A549 (cell line): ENCODE data around the gene MXD4.

Experiments used
- CHD2 ChIP-seq: fragments of 150-350 bp; IDR thresholded peaks from 2 replicates; pipeline ENCODE4 v1.6.1; 2014; ENCODE audit warnings: low read length; ENCODE audit not compliant: partially characterized antibody
- CTCF ChIP-seq: fragments of >200 bp; sonication (Bioruptor Twin); formaldehyde crosslinking; IDR thresholded peaks from 3 replicates; pipeline ENCODE4 v1.5.1; 2016
- EP300 ChIP-seq, 2 experiments: fragments of >200 bp; sonication (Bioruptor Twin); formaldehyde crosslinking; IDR thresholded peaks; 2 replicates in 1 of 2; 3 replicates in 1 of 2; pipeline ENCODE4 v1.6.1; 2016 to 2017
- FOSL2 ChIP-seq, 2 experiments: fragments of 450-650 bp in 1 of 2; fragments of >200 bp in 1 of 2; sonication (Bioruptor Twin) in 1 of 2; formaldehyde crosslinking; IDR thresholded peaks; 2 replicates each; pipeline versions ENCODE4 v1.5.0 to v1.6.1; 2016 to 2020; ENCODE audit warnings: mild to moderate bottlenecking in 1 of 2, moderate library complexity in 1 of 2
- HOXB5 ChIP-seq: fragments of 250-450 bp; sonication (Bioruptor Pico); IDR thresholded peaks from 2 replicates; pipeline ENCODE4 v1.5.0; 2020; ENCODE audit warnings: mild to moderate bottlenecking, moderate library complexity
- KDM1A ChIP-seq: fragments of 200-600 bp; sonication (generic); IDR thresholded peaks from 2 replicates; pipeline ENCODE4 v1.6.1; 2016; ENCODE audit warnings: low read depth, mild to moderate bottlenecking
- NPAS2 ChIP-seq: fragments of 250-450 bp; sonication (Bioruptor Pico); IDR thresholded peaks from 2 replicates; pipeline ENCODE4 v1.8.0; 2022; ENCODE audit warnings: mild to moderate bottlenecking, moderate library complexity, borderline replicate concordance
- NR3C1 ChIP-seq: fragments of >200 bp; sonication (Bioruptor Twin); formaldehyde crosslinking; IDR thresholded peaks from 3 replicates; pipeline ENCODE4 v1.6.1; 2017
- POLR2A ChIP-seq: IDR thresholded peaks from 2 replicates; pipeline ENCODE4 v1.6.1; 2012; ENCODE audit warnings: mild to moderate bottlenecking, low read length
- RFX5 ChIP-seq: fragments of 450-650 bp; IDR thresholded peaks from 2 replicates; pipeline ENCODE4 v1.7.1; 2014; ENCODE audit warnings: antibody characterized with exemption, mild to moderate bottlenecking, moderate library complexity
- TF ChIP-seq, protein P1 (sequence below): IDR thresholded peaks from 2 replicates; pipeline ENCODE4 v1.6.1; 2012; ENCODE audit warnings: low read depth, borderline replicate concordance
- TF ChIP-seq, protein P2 (sequence below): IDR thresholded peaks from 2 replicates; pipeline ENCODE4 v1.6.1; 2012
- TF ChIP-seq, protein P3 (sequence below): fragments of 200-600 bp; sonication (generic); IDR thresholded peaks from 2 replicates; pipeline ENCODE4 v1.6.1; 2016; ENCODE audit warnings: antibody characterized with exemption, mild to moderate bottlenecking, moderate library complexity
- TF ChIP-seq, protein P4 (sequence below): fragments of 250-450 bp; sonication (Bioruptor Pico); IDR thresholded peaks from 2 replicates; pipeline ENCODE4 v1.5.0; 2021; ENCODE audit warnings: mild to moderate bottlenecking, moderate library complexity, borderline replicate concordance

- TF ChIP-seq CTCF: no peak
- TF ChIP-seq, protein P1, sequence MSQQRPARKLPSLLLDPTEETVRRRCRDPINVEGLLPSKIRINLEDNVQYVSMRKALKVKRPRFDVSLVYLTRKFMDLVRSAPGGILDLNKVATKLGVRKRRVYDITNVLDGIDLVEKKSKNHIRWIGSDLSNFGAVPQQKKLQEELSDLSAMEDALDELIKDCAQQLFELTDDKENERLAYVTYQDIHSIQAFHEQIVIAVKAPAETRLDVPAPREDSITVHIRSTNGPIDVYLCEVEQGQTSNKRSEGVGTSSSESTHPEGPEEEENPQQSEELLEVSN: no peak
- no peak for TF ChIP-seq POLR2A
- no peak for TF ChIP-seq EP300 (IDR thresholded peaks at IDR 0.05)
- no peak for TF ChIP-seq NPAS2 (CRISPR knock-in tag)
- no peak for TF ChIP-seq CHD2
- TF ChIP-seq, protein P2, sequence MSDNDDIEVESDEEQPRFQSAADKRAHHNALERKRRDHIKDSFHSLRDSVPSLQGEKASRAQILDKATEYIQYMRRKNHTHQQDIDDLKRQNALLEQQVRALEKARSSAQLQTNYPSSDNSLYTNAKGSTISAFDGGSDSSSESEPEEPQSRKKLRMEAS: no peak
- no peak for TF ChIP-seq RFX5
- TF ChIP-seq, protein P3, sequence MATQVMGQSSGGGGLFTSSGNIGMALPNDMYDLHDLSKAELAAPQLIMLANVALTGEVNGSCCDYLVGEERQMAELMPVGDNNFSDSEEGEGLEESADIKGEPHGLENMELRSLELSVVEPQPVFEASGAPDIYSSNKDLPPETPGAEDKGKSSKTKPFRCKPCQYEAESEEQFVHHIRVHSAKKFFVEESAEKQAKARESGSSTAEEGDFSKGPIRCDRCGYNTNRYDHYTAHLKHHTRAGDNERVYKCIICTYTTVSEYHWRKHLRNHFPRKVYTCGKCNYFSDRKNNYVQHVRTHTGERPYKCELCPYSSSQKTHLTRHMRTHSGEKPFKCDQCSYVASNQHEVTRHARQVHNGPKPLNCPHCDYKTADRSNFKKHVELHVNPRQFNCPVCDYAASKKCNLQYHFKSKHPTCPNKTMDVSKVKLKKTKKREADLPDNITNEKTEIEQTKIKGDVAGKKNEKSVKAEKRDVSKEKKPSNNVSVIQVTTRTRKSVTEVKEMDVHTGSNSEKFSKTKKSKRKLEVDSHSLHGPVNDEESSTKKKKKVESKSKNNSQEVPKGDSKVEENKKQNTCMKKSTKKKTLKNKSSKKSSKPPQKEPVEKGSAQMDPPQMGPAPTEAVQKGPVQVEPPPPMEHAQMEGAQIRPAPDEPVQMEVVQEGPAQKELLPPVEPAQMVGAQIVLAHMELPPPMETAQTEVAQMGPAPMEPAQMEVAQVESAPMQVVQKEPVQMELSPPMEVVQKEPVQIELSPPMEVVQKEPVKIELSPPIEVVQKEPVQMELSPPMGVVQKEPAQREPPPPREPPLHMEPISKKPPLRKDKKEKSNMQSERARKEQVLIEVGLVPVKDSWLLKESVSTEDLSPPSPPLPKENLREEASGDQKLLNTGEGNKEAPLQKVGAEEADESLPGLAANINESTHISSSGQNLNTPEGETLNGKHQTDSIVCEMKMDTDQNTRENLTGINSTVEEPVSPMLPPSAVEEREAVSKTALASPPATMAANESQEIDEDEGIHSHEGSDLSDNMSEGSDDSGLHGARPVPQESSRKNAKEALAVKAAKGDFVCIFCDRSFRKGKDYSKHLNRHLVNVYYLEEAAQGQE: no peak
- TF ChIP-seq HOXB5: no peak
- no peak for TF ChIP-seq KDM1A
- TF ChIP-seq FOSL2 (IDR thresholded peaks at IDR 0.05): no peak
- TF ChIP-seq FOSL2 (CRISPR knock-in tag; IDR thresholded peaks at IDR 0.05): no peak
- no peak for TF ChIP-seq NR3C1
- TF ChIP-seq, protein P4, sequence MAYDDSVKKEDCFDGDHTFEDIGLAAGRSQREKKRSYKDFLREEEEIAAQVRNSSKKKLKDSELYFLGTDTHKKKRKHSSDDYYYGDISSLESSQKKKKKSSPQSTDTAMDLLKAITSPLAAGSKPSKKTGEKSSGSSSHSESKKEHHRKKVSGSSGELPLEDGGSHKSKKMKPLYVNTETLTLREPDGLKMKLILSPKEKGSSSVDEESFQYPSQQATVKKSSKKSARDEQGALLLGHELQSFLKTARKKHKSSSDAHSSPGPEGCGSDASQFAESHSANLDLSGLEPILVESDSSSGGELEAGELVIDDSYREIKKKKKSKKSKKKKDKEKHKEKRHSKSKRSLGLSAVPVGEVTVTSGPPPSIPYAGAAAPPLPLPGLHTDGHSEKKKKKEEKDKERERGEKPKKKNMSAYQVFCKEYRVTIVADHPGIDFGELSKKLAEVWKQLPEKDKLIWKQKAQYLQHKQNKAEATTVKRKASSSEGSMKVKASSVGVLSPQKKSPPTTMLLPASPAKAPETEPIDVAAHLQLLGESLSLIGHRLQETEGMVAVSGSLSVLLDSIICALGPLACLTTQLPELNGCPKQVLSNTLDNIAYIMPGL (CRISPR knock-in tag): no peak
Observed at GRCh38 chr4:2292646-2293108, 30.8 kb upstream of the MXD4 start.
